IPS DF 6.9 (cell line): ENCODE results near the gene SND1.
A peak's percentile ranks its signal among the peaks of the same experiment; 100 is the strongest.

Source experiments
- DNase-seq: peaks from one replicate; pipeline ENCODE4 v3.0.0-alpha.2; 2013; ENCODE audit warnings: low read depth, low spot score
- H3K27ac ChIP-seq: one replicate; pipeline ENCODE4 v1.5.1; 2013; ENCODE audit warnings: low read length, control low read depth
- H3K27me3 ChIP-seq: 2 replicates; pipeline ENCODE4 v1.6.1; 2013; ENCODE audit warnings: mild to moderate bottlenecking, low read length; ENCODE audit not compliant: control insufficient read depth, insufficient read depth
- H3K36me3 ChIP-seq: 2 replicates; pipeline ENCODE4 v1.6.1; 2013; ENCODE audit warnings: low read length; ENCODE audit not compliant: control insufficient read depth, insufficient read depth
- H3K4me1 ChIP-seq: 2 replicates; pipeline ENCODE4 v1.6.1; 2013; ENCODE audit warnings: low read length; ENCODE audit not compliant: control insufficient read depth, insufficient read depth
- H3K4me3 ChIP-seq: 2 replicates; pipeline ENCODE4 v1.5.1; 2013; ENCODE audit warnings: mild to moderate bottlenecking, low read length
- H3K9me3 ChIP-seq: 2 replicates; pipeline ENCODE4 v1.6.1; 2013; ENCODE audit warnings: low read length, inconsistent platforms; ENCODE audit not compliant: control insufficient read depth, insufficient read depth
- WGBS: extraction: QIAGEN DNeasy Blood & Tissue Kit; methylation state at CpG from one replicate; pipeline ENCODE4 v1.1.7; 2013; ENCODE audit warnings: mixed read lengths, missing lambda C conversion rate; ENCODE audit not compliant: insufficient read length, insufficient coverage; 5-methylcytosine and 5-hydroxymethylcytosine counted together

The SND1 gene

DNA sequence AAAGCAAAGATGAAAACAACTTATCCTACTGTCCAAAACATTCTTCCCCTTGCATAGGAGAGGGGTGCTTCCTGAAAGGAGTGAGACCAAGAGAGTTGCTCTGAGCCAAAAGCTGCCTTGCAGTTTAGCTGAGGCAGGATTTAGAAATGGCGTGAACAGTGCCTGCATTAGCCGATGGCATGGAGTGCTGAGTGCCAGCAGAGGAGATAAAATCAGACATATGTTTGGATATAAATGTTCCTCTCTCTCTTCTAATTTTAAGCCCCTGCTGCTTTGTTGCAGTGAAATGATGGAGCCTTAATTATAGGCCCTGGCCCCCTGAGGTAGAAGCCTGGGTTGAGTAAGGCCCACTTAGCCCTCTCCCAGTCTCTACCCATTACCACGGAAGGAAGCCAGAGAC, 372.2 kb downstream of the SND1 start:
- DNase-seq = no peak

DNA sequence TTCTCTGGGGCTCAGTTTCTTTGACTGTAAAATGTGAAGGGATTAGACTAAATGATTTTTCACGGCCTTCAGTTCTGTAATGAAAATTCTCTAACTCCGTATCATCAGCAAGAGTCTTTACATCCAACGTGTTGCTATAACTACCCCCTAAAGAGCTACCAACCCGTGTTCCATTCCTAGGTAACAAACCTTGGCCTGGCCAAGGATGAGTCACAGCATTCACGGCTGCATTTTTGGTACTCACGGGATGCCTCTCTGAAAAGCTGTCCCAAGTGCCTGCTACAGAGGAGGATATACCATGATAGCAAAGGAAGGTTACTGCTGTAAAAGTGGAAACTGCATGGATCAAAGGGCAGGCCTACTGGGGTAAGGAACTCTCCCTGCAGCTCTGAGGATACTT, 373.4 kb downstream of the SND1 start:
- no peak overlapping the region for H3K4me3 ChIP-seq
- H3K27ac ChIP-seq = no peak overlapping the region
- H3K4me1 ChIP-seq = peaks cover 16% of the 10 kb centered on the region
- H3K36me3 ChIP-seq = peaks cover 7% of the 10 kb centered on the region
- no peak for DNase-seq
- WGBS = no CpG with 5 or more reads among the region's 6 CpGs
- peaks cover 4% of the 10 kb centered on the region; the same call in 1 of the 2 replicates for H3K27me3 ChIP-seq
- H3K9me3 ChIP-seq = no peaks in the 10 kb centered on the region

More for the DNA sequence above, 372.2 kb downstream of the SND1 start:
- no peaks in the 10 kb centered on the region for H3K9me3 ChIP-seq
- H3K4me1 ChIP-seq = peaks cover 10% of the 10 kb centered on the region; the same call in 1 of the 2 replicates
- no peak overlapping the region for H3K4me3 ChIP-seq
- no CpG with 5 or more reads among the region's 3 CpGs for WGBS
- peaks cover 2% of the 10 kb centered on the region for H3K36me3 ChIP-seq
- no peak overlapping the region for H3K27ac ChIP-seq
- H3K27me3 ChIP-seq = no peaks in the 10 kb centered on the region; the same call in 1 of the 2 replicates

DNA sequence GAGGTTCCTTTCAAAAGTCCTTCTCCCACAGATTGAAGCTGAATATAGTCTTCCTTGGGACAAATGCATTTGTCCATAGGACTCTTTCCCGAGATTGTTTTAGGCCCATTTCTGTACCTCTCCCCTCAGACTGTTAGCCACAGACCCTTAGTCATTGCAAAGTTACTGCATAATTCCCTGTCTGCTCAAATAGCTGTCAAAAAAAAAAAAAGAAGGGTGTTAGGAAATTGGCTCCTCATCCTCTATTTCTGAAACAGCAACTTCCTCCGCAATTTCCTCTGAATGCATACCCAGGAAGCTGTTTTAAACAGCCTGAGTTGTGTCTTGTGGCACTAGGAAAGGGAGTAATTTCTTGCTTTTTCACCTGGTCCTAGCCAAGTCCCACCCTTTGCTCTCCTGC, 373.8 kb downstream of the SND1 start:
- no peak for DNase-seq
- no peaks in the 10 kb centered on the region for H3K9me3 ChIP-seq
- H3K27ac ChIP-seq = no peak overlapping the region
- peaks cover 4% of the 10 kb centered on the region; the same call in 1 of the 2 replicates for H3K27me3 ChIP-seq
- peaks cover 17% of the 10 kb centered on the region for H3K4me1 ChIP-seq
- no CpG with 5 or more reads among the region's 2 CpGs for WGBS
- peaks cover 7% of the 10 kb centered on the region for H3K36me3 ChIP-seq
- no peak overlapping the region for H3K4me3 ChIP-seq

DNA sequence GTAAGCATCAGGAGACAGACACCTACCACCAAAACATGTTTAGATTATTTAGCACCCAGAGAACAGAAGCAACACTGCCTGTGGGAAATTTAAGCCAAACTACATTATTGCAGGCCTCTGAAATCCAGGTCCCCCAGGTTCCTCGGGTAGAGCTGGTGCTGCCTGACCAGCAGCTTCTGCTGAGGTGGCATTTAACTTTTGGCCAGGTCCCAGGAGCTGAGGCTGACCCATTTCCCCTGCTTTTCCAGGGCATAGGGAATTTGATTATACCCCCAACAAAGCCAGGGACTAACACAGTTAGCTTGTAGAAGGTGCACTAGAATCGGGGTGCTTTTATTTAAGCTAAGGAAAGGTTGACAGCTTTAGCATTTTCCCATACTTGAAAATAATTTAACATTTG, 374.6 kb downstream of the SND1 start:
- Histone ChIP-seq H3K27me3 (peaks cover 4% of the 10 kb centered on the region; the same call in 1 of the 2 replicates), H3K27ac (no peak overlapping the region), H3K4me1 (peaks cover 17% of the 10 kb centered on the region), H3K36me3 (peaks cover 7% of the 10 kb centered on the region), H3K4me3 (no peak overlapping the region), H3K9me3 (no peaks in the 10 kb centered on the region)
- no peak for DNase-seq
- WGBS = no CpG with 5 or more reads among the region's 2 CpGs

DNA sequence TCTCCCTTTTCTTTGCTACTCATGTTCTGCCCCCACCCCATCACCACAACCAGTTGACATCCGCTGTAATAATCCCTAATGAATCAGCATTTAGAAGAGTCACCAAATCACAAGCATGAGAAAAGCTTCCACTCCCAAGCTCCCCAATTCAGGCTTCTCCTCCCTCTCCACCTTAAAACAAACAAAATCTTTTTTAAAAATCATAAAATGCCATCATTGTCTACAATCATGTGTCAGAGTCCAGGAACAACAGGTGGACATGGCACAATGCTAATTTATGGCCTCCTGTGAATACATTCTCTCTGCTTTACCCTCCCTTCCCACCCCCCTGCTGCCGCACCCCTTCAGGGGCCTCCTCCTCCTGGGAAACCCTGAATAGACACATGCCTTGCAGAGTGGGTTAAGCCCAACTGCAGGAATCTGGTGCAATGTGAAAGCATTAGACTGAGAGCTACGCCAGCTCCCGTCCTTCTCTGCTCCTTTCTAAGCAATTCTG, 375.5 kb downstream of the SND1 start:
- Histone ChIP-seq H3K9me3 (no peaks in the 10 kb centered on the region), H3K4me1 (peaks cover 17% of the 10 kb centered on the region), H3K36me3 (peaks cover 7% of the 10 kb centered on the region), H3K27me3 (peaks cover 4% of the 10 kb centered on the region; the same call in 1 of the 2 replicates), H3K4me3 (no peak overlapping the region), H3K27ac (no peak overlapping the region)
- no CpG with 5 or more reads among the region's 4 CpGs for WGBS
- no peak for DNase-seq

DNA sequence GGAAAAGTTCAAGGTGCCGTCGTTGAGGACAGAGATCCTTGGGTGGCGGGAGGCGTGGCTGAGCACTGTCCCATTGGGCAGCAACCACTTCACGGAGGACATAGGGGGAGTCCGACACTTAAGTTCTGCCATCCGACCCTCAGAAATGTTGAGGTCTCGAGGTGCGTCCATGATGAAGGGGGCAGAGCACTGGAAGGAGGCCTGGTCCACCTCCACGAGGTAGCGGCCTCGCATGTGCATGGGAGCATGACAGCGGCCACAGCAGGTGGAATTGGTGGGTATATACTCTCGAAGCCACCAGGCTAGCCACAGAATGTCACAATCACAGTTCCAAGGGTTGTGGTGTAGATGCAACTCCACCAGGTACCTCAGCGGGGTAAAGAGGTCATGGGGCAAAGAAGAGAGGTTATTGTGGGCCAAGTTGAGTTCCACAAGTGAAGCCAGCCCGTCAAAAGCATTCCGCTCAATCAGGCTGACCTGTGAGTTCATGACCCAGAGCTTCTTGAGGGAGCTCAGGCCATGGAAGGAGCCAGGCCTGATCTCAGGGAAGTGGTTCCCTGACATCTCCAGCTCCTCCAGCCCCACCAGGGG, 377.5 kb downstream of the SND1 start:
- WGBS = no CpG with 5 or more reads among the region's 17 CpGs
- H3K27ac ChIP-seq = no peak overlapping the region
- peaks cover 4% of the 10 kb centered on the region; the same call in 1 of the 2 replicates for H3K27me3 ChIP-seq
- DNase-seq = no peak
- no peak overlapping the region for H3K4me3 ChIP-seq
- H3K4me1 ChIP-seq = peaks cover 17% of the 10 kb centered on the region
- H3K36me3 ChIP-seq = peaks cover 7% of the 10 kb centered on the region
- no peaks in the 10 kb centered on the region for H3K9me3 ChIP-seq

DNA sequence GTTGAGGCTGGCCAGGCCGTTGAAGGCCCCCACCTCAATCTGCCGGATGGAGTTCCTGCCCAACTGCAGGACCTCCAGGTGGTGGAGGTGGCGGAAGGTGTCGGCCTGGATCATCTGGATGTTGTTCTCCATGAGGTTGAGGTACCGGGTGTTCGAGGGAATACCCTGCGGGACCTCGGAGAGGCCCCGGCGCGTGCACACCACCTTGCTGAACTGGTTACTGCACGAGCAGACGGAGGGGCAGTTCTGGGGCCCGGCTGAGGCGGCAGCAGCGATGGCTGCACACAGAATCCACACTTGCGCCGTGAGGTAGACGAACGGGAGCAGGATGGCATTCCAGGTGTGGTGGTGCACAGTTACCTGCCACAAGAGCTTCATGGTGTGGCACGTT, 378.3 kb downstream of the SND1 start:
- peaks cover 4% of the 10 kb centered on the region; the same call in 1 of the 2 replicates for H3K27me3 ChIP-seq
- no peak overlapping the region for H3K27ac ChIP-seq
- WGBS = no CpG with 5 or more reads among the region's 21 CpGs
- DNase-seq = no peak
- H3K36me3 ChIP-seq = peaks cover 7% of the 10 kb centered on the region
- no peaks in the 10 kb centered on the region for H3K9me3 ChIP-seq
- peaks cover 17% of the 10 kb centered on the region for H3K4me1 ChIP-seq
- H3K4me3 ChIP-seq = peak overlapping the region; percentile 63; the same call in 1 of the 2 replicates

DNA sequence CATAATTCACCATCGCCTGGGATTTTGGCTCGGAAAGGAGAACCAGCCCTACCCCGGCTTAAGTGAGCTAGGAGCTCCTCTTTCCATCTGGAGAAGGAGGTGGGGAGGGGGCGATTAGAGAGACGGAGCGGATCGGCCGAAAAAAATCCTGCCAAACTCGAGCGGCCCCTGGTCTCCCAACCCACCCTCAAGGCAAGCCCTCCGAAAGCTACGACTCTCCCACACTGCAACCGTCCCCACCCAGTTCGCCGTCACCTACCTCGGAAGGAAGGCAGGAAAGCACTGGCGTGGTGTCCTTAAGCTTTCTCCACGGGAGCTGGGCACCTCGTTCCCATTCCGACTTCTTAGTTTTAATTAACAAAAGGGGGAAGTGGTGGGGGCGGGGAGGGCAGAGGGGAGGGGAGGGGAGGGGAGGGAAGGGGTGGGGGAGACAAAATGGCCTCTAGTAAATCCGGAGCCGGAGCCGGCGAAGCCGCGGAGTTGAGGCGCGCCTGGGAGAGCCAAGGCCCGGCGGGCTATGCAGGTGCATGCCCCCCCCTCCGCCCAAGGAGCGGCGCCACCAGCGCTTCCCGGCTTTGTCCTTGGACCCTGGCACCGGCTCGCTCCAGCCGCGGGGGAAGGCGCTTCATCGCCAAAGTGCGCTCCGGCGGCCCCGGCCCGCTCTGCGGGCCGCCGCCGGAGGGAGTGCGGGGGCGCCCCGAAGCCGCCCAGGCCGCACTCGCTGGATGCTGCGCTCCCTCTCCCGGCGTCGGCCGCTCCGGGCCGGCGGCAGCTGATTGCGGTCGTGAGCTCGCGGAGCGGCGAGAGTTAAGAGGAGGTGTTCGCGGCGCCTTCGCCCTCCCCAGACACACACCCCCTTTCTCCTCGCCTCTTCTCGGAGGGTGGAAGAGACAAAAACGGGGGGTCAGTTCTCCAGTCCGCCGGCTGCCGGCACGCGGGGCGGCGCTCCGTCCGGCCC, 378.9 kb downstream of the SND1 start, which contains the start of gene LRRC4:
LRRC4 (minus strand) TSS at position 784 of the 958 bp plus-strand sequence. CDS start 797 bp downstream, outside the sequence.
- H3K27ac ChIP-seq = no peak within 1 kb of the TSS
- WGBS = no CpG with 5 or more reads among the region's 87 CpGs
- H3K4me3 ChIP-seq = peak within 1 kb of the TSS; percentile 63; the same call in 1 of the 2 replicates

DNA sequence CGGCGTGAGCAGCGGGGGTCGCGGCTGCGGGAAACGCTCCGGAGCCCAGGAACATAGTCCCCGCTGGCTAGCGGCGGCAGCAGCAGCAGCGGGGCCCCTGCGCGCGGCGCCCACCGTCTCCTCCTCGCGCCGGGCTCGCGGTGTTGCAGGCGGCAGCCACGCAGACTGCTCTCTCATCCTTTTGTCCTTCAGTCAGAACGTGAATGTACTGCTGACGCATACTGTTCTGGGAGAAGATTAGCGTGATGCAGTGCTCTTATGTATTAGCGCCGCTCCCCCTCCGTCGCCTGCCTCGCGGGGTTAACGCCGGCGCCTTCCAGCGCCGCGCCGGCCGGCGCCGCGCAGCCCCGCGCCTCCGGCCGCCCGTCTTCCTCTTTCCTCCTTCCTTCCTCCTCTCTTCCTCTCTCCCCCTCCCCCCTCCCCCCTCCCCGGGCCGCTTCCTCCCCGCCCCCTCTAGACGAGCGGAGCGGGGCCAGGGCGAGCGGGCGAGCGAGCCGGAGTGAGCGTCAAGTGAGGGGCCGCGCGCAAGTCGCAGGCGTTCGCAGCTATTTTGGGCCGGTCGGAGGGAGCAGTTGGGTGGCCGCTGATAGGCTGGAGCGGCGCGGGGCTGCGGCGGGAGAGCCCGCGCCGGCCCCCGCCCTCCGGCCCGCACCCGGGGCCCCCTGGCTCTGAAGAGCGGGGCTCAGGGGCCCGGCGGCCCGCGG, 380.1 kb downstream of the SND1 start:
- no CpG with 5 or more reads among the region's 87 CpGs for WGBS
- Histone ChIP-seq H3K36me3 (peaks cover 7% of the 10 kb centered on the region), H3K4me3 (peak overlapping the region; percentile 63; the same call in 1 of the 2 replicates), H3K4me1 (peaks cover 17% of the 10 kb centered on the region), H3K9me3 (no peaks in the 10 kb centered on the region), H3K27me3 (peaks cover 4% of the 10 kb centered on the region; the same call in 1 of the 2 replicates), H3K27ac (no peak overlapping the region)
- DNase-seq = no peak

More for the DNA sequence above, 378.9 kb downstream of the SND1 start, which contains the start of gene LRRC4:
- H3K27me3 ChIP-seq = peaks cover 4% of the 10 kb centered on the region; the same call in 1 of the 2 replicates
- H3K36me3 ChIP-seq = peaks cover 7% of the 10 kb centered on the region
- peaks cover 17% of the 10 kb centered on the region for H3K4me1 ChIP-seq
- no peaks in the 10 kb centered on the region for H3K9me3 ChIP-seq
- no peak for DNase-seq
